GM13977 (cell line): ENCODE measurements around the gene TIMM50.

Experiments used
- DNase-seq: peaks from one replicate; pipeline ENCODE4 v3.0.0; 2012; ENCODE audit warnings: low spot score
- in situ Hi-C: fragments of 300-500 bp; cut with MboI; formaldehyde crosslinking; loops from one replicate; pipeline ENCODE4 v1.12.0; 2022; ENCODE audit warnings: low sequenced_read_pairs, low pct_unique_long_range_greater_than_20kb, mixed read lengths, inconsistent platforms; ENCODE audit not compliant: unreplicated experiment
- TF ChIP-seq, protein P1 (sequence below): IDR thresholded peaks from 2 replicates; pipeline ENCODE4 v1.5.1; 2012; ENCODE audit warnings: mild to moderate bottlenecking, control low read depth; ENCODE audit not compliant: insufficient read depth; ENCODE audit errors: extremely low read depth, missing control alignments

Gene TIMM50

DNA sequence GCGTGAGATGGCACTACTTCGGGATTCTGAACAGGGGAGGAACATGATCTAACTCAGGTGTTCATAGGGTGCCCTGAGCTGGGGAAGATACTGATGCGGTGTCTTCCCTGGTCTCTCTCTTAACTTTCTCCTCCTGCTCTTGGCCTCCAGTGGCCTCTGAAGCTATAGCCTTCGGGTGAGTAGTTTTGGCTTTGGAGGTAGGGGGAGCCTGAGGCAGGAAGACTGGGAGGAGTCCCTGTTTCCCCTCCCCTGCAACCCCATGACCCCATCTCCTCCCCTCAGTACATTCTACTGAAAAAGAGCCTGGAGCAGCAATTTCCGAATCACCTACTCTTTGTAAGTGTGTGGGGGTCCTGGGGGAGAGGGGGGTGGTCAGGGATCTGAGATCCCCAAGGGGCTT, 37.8 kb downstream of the TIMM50 start:
- in situ Hi-C loops, result no loop called here
- TF ChIP-seq, protein P1, sequence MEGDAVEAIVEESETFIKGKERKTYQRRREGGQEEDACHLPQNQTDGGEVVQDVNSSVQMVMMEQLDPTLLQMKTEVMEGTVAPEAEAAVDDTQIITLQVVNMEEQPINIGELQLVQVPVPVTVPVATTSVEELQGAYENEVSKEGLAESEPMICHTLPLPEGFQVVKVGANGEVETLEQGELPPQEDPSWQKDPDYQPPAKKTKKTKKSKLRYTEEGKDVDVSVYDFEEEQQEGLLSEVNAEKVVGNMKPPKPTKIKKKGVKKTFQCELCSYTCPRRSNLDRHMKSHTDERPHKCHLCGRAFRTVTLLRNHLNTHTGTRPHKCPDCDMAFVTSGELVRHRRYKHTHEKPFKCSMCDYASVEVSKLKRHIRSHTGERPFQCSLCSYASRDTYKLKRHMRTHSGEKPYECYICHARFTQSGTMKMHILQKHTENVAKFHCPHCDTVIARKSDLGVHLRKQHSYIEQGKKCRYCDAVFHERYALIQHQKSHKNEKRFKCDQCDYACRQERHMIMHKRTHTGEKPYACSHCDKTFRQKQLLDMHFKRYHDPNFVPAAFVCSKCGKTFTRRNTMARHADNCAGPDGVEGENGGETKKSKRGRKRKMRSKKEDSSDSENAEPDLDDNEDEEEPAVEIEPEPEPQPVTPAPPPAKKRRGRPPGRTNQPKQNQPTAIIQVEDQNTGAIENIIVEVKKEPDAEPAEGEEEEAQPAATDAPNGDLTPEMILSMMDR, result no peak
- DNase-seq, result no peak

DNA sequence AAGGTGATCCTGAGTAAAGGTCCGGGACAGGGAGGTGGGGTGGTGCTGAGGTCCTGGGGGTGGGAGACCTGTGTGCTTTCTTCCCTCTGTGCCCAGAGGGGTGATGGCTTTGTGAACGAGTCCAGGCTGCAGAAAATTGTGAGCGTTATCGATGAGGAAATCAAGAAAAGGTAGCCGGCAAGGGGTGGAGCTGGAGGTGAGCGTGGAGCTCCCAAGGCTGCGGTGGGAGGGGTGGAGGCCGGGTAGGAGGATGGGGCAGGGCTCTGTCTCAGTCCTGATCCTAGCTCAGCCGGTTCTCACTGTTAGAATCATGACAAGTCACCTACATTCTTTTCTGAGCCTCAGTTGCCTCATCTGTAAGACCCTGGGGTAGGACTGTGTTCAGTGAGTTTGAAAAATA, 38.3 kb downstream of the TIMM50 start:
- in situ Hi-C loops, result no loop called here
- TF ChIP-seq, protein P1, result no peak

DNA sequence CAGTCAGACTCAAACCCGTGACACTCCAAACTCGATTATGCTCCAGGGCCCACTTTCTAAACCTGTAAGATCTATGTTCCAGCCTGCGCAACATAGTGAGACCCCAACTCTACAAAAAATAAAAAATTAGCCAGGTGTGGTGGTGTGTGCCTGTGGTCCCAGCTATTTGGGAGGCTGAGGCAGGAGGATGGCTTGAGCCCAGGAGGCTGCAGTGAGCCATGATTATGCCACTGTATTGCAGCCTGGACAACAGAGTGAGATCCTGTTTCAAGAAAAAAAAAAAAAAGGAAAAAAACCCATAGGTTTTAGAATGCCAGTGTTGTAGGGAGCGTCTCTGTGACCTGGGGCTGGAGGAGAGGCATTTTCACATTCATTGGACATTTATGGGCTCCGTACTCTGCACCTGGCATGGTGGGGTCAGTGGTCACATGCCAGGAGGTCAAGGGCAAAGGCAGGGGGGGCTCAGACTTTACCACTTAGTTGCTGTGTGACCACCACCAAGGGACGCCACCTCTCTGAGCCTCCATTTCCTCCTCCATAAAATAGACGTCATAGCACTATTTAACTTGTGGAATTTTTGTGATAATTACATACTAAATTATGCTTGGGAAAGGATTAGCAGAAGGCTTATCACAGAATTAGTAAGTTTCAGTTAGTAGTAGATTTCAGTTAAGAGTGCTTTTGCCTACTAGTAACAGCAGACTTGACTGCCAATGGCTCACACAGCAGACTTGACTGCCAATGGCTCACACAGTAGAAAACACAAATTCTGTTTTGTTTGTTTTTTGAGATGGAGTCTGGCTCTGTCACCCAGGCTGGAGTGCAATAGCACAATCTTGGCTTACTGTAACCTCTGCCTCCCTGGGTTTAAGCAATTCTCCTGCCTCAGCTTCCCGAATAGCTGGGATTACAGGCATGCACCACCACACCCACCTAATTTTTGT, 40.2 kb downstream of the TIMM50 start:
- TF ChIP-seq, protein P1, result no peak
- DNase-seq, result no peak
- in situ Hi-C loops, result no loop called here

More for the DNA sequence above, 38.3 kb downstream of the TIMM50 start:
- no peak for DNase-seq

DNA sequence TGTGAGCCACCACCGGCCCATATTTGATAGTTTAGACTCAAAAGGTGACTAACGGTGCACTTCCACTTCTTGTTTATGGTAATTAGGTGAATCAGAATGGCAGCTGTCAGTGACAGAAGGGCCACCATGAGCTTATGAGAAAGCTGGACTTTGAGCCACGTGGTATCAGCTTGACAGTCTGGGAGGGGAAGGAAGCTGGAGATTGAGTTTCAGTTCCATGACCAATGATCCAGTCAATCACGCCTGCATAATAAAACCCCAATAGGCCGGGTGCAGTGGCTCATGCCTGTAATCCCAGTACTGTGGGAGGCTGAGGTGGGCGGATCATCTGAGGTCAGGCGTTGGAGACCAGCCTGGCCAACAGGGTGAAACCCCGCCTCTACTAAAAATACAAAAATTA, 43.9 kb downstream of the TIMM50 start:
- no peak for DNase-seq
- TF ChIP-seq, protein P1, result no peak
- in situ Hi-C loops, result no loop called here

DNA sequence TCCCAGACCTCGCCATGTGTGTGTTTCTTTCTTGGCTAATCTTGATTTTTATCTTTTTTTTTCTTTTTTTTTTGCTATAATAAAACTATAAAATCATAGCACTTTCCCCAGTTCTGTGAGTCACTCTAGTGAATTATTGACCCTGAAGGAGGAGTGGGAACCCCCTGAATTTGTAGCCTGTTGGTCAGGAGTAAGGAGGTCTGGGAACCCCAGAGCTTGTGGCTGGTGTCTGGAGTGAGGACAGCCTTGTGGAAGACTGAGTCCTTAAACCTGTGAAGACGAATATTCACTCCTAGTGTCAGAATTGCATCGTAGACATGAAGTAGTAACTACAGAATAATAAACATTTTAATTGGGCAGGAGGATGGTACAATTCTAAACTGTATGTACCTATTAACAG, 44.6 kb downstream of the TIMM50 start:
- TF ChIP-seq, protein P1, result no peak
- no peak for DNase-seq
- in situ Hi-C loops, result loop anchor here (25.0 kb wide), 1 partner anchor 413 kb away; no protein-coding TSS in a partner anchor

DNA sequence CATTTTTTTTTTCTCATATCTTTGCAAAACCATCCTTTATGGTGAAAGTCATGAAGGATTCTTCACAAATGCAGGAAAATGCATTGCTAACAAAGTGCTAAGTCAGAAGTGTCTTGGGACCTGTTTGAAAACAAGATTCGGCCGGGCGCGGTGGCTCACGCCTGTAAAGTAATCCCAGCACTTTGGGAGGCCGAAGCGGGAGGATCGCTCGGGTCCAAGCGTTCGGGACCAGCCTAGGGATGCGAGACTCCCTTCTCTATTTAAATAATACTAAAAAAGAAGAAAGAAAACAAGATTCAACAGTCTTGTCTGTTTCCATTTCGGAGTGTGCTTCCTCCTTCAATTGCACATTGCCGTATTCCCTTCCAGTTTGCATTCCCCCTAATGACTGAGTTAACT, 51.2 kb downstream of the TIMM50 start:
- in situ Hi-C loops, result loop anchor here (10.0 to 25.0 kb wide), 2 partner anchors 97 to 420 kb away; partner anchors contain the start of gene RPS16
- DNase-seq, result no peak
- TF ChIP-seq, protein P1, result no peak
